ENCODE data around the gene TCEA2.
A peak's percentile ranks its signal among the peaks of the same experiment; 100 is the strongest.

TCEA2 gene

DNA sequence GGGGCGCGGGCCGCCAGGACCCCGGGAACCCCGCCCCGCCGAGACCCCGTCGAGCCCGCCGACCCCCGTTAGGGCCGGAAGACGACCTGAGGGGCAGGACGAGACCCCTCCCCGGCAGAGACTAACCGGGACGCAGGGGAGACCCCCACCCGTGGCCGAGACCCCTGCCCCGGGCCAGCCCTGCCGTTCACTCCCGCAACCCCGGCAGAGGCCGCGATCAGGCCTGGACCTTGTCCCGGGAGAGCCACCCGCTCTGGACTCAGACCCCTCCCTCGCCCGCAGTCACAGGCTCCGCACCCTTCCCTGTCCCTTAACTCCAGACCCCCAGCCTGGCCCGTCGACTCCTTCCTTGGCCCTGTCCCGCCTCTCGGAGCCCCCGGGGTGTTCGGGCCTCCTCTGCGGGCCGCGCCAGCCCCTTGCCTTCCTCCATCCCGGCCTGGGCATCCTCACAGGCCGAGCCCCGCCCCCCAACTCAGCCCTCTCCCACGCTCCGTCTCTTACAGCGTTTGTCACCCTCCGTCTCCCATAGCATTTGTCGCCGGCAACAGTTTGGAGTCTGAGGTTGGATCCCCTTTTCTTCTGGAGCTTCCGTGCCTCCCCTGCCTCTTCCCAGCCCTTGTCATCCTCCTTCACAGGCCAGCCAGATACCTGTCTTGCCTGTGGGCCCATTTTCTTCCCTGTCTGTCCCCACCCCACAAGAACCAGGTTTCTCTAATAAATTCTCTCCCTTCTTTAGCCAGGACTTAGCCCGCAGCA, 569 bp downstream of the TCEA2 start:
- peak in 14 of 56 donors; percentile 7 to 64 (median 30) for DNase-seq

- no peak for DNase-seq
Observed at GRCh38 chr20:64064145-64064698, 1.2 kb downstream of the TCEA2 start.

DNA sequence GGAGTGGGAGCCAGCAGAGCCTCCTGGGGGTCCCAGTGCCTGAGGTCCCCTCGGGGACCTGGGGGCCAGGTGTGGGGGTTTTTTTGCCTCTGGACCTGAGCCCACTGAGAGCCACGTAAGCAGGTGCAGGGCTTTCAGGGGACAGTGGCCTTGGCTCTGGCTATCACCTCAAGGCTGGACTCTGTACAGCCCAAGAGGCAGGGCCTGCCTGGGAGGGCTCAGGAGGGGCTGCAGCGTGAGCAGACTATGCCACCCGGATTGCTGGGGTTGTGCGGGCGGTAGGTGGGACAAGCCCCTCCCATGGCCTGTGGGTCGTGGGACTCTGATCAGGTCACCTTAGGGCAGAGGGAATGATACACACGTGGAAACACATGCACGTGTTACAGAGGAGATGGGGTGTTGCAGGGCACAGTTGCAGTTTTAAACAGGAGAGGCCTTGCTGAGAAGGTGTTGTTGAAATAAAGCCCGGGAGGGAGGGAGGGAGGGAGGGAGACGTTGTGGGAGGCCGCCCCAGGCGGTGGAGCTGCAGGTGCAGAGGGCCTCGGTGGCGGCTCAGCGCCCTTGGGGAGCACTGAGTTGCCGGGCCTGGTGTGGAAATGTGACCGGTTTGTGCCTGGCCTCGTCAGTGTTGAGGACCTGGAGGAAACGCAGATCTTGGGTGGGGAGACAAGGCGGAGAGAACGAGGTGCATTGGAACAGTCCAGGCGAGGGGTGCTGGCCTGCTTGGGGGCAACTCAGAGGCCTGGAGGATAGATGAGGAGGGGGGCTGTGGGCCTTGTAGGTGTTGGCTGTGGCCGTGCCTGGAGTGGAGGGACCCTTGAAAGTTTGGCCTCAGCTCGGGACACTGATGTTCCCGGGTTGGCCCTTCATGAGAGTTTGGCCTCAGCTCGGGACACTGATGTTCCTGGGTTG, 2.3 kb downstream of the TCEA2 start:
- no peak for DNase-seq

GRCh38 chr20:64065974-64066343, 3.0 kb downstream of the TCEA2 start:
- DNase-seq: no peak

- no peak for DNase-seq
Observed at GRCh38 chr20:64067005-64067632, 4.1 kb downstream of the TCEA2 start.

DNA sequence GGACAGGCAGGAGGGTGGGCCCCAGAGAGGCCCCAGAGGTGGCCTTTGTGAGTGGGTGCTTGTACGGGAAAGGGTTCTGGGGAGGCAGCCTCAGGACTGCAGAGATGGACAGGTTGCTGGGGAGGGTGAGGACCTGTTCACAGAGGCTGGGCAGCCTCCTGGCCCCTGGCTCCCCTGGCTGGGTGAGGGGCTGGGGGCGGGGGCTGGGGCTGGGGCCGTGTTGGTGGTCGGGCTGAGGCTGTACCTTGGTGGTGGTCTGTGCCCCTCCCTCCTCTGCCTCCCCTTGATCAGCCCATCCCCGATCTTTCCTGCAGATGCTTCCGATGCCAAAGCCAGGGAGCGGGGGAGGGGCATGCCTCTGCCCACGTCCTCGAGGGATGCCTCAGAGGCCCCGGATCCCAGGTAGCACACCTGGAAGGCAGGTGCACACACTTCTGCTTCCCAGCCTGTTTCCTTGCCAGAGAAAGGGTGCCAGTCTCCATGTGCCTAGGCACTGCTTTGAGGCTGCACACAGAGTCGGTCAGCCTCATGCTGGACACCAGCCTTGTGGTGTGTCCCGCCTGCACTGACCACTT, 4.8 kb downstream of the TCEA2 start:
- no peak for DNase-seq

GRCh38 chr20:64068386-64069208, 5.6 kb downstream of the TCEA2 start:
- DNase-seq: no peak

DNA sequence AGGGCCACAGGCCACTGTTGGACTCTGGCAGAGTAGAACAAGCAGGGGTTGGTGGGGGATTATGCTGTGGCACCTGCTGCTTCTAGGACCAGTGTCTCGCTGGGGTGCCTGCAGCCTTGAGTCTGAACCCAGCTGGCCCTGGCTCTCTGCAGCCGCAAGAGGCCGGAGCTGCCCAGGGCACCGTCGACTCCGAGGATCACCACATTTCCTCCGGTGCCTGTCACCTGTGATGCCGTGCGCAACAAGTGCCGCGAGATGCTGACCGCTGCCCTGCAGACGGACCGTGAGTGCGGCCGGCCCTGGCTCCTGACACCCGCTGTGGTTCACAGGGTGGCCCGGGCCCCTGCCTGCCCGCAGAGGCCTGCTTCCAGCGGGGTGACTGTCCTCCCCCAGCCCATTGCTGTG, 6.2 kb downstream of the TCEA2 start:
- no peak for DNase-seq

- DNase-seq: no peak
Observed at GRCh38 chr20:64069614-64070243, 6.7 kb downstream of the TCEA2 start.

DNA sequence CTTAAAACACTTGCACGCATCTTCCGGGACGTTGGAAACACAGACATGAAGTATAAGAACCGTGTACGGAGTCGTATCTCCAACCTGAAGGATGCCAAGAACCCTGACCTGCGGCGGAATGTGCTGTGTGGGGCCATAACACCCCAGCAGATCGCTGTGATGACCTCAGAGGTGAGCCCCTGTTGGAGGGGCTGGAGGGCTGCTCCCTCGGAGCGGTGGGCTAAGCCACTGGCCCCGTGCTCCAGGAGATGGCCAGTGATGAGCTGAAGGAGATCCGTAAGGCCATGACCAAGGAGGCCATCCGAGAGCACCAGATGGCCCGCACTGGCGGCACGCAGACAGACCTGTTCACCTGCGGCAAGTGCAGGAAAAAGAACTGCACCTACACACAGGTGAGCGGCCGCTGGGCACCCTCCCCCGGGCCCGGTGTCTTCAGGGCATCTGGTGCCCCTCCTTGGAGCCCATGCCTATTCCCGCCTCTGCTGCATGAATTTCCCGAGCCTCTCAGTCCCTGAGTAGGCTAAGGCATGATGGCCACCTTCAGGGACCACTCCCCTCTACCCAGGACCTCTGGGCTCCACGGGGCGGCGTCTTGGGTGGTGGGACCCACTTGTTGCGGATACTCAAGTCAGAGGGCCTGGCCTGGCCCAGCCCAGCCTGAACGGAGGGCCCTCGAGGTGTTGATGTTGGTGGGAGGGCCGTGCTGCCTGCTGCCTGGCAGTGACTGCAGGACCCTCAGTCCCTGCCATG, 7.4 kb downstream of the TCEA2 start:
- no peak for DNase-seq

DNA sequence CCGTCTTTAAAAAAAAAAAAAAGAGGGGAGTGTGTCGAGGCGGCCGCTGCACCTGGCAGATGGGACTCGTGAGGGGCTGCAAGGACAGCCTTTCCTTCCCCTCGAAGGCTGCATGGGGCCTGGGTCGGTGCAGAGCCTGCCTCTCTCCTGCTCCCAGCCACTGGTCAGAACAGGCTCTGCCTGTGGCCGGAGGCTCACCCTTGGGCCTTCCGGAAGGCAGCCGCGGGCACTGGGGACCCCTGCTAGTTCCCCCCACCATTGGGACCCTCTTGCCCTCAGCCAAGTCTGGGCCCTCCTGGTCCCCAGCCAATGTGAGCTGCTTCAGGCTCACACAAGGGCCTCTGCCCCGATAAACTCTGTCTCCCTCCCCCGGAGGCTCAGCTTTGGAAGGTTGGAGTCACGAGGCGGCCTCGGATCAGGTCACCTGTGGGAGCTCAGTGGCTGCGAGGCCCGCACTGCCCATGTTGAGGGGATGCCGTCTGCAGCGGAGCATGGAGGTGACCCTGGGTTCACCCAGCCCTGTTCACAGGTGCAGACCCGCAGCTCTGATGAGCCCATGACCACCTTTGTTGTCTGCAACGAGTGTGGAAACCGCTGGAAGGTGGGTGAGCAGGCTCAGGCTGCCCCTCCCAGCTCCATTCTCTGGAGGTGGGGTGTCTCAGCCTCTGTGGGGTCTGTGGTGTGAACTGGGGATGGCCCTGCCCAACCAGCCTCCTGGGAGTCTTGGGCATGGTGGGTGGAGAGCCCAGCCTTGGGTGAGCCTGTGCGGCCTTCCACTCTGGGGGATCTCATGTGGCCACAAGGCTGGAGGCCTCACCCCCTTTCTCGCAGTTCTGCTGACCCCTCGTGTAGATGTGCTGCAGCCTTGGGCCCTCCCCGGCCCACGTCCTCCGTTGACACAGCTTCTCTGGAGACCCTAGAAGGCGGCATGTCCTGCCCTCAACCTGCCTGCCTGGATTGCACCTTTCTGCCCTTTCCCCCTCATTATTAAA, 8.6 kb downstream of the TCEA2 start:
- DNase-seq: no peak

GRCh38 chr20:64072498-64073063, 9.6 kb downstream of the TCEA2 start:
- DNase-seq: no peak

GRCh38 chr20:64073476-64074183, 10.6 kb downstream of the TCEA2 start:
- DNase-seq: no peak

DNA sequence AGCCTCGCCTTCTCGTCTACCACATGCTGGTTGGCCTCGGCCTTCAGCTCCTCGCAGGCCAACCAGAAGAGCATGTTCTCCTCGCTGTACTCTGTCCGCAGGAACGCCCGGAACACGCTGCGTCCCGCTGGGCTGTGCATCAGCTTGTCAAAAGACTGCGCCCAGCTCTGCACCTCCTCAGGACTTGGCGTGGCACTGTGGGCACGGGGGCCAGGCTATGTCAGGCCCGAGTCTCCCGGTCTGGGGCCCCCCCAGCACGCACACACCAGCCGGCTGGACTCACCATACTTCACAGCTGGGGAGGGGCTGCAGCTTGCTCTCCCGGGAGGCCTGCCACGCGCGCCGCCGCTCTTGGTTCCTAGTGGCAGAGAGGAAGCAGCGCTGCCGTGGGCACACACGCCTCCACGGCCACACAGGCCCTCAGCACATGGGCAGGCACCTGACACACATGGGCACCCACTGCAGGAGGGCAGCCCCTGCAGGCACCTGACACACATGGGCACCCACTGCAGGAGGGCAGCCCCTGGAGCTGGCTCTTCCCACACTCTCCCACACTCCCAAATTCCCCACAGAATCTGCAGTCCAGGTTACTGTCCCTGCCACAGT, 11.3 kb downstream of the TCEA2 start:
- no peak for DNase-seq

DNA sequence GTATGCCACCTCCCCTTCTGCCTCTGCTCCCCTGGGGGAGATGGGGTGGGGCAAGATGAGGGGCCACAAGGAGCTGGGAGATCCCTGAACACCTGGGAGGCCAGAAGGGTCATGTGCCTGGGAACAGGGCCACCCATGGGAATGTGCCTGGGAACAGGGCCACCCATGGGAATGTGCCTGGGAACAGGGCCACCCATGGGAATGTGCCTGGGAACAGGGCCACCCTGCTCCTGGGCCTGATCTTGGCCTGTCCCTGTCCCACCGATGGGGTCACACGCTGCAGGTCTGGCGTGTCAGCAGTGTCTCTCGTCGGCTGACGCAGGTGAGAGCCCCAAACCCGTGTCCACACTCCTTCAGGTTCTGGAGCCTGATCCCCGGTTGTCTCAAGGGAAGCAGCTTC, 12.0 kb downstream of the TCEA2 start:
- DNase-seq: no peak

- DNase-seq: no peak
Observed at GRCh38 chr20:64075556-64075955, 12.6 kb downstream of the TCEA2 start.
